Tibial nerve (tissue), 3 donors: ENCODE measurements around the gene ADGRG2.

ENCODE experiments used
- POLR2A ChIP-seq, 2 donors: fragments of 450-650 bp; IDR thresholded peaks; one replicate each; pipeline ENCODE4 v1.6.1; 2017; ENCODE audit warnings: antibody characterized with exemption in 2 of 2, mild to moderate bottlenecking in 2 of 2, moderate library complexity in 2 of 2
- TF ChIP-seq, protein P1 (sequence below), 5 experiments: fragments of 200-600 bp in 3 of 5; fragments of 450-650 bp in 2 of 5; sonication (generic) in 3 of 5; IDR thresholded peaks; one replicate each; pipeline ENCODE4 v1.5.1; 2016 to 2019; ENCODE audit warnings: antibody characterized with exemption in 5 of 5, mild to moderate bottlenecking in 3 of 5, moderate library complexity in 2 of 5

GRCh38 chrX:19107035-19107434, 15.2 kb downstream of the ADGRG2 start:
- TF ChIP-seq POLR2A (IDR thresholded peaks at IDR 0.05): no peak
- TF ChIP-seq, protein P1, sequence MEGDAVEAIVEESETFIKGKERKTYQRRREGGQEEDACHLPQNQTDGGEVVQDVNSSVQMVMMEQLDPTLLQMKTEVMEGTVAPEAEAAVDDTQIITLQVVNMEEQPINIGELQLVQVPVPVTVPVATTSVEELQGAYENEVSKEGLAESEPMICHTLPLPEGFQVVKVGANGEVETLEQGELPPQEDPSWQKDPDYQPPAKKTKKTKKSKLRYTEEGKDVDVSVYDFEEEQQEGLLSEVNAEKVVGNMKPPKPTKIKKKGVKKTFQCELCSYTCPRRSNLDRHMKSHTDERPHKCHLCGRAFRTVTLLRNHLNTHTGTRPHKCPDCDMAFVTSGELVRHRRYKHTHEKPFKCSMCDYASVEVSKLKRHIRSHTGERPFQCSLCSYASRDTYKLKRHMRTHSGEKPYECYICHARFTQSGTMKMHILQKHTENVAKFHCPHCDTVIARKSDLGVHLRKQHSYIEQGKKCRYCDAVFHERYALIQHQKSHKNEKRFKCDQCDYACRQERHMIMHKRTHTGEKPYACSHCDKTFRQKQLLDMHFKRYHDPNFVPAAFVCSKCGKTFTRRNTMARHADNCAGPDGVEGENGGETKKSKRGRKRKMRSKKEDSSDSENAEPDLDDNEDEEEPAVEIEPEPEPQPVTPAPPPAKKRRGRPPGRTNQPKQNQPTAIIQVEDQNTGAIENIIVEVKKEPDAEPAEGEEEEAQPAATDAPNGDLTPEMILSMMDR (IDR thresholded peaks at IDR 0.05): no peak
